ENCODE results near the gene DRAP1. TPM values are rescaled to one million over a fixed set of nuclear protein-coding genes. Genes with fewer than 3 reads are reported as not detected.

DRAP1 gene
- total RNA-seq, 1 experiment from 2014 or later: 581 TPM

GRCh38 chr11:65873318-65874156 lies 45.7 kb upstream of the DRAP1 start:
- ChIA-PET POLR2A (interaction anchor here (0.5 to 1.0 kb wide), 3 partner anchors 14 to 211 kb away, joined by 3 to 10 read pairs (median 3); partner anchors contain the start of gene RELA), CTCF (interaction anchor here (0.7 to 1.2 kb wide), 3 partner anchors 11 to 86 kb away, joined by 5 to 24 read pairs (median 6); partner anchors contain the start of gene FIBP)
- intact Hi-C loops (cut with micrococcal nuclease; ENCODE audit: unreplicated experiment) (no loop called here), in situ Hi-C loops (cut with HindIII; ENCODE audit: low pct_unique_long_range_greater_than_20kb, low sequenced_read_pairs) (no loop called here)
- H3K9me3 ChIP-seq (ENCODE audit: control insufficient read depth, insufficient read depth, low read depth, low read length): no peaks in the 10 kb centered on the region
- peak overlapping the region; percentile 86 for H3K27ac ChIP-seq (ENCODE audit: low read length)
- H3K4me1 ChIP-seq (ENCODE audit: control insufficient read depth, insufficient read depth, low read length): peaks cover 12% of the 10 kb centered on the region
- peak overlapping the region; percentile 57 to 73 for H3K4me3 ChIP-seq (ENCODE audit: low read depth in 2 of 2, low read length in 2 of 2)
- no peak for DNase-seq (ENCODE audit: low read depth, low spot score)
- no peaks in the 10 kb centered on the region for H3K36me3 ChIP-seq (ENCODE audit: control insufficient read depth, insufficient read depth, low read length)
- no peaks in the 10 kb centered on the region for H3K27me3 ChIP-seq (ENCODE audit: control insufficient read depth, insufficient read depth, low read length)
- no TSS peak for BruUV-seq (replicated peaks)
- TF ChIP-seq POLR2AphosphoS5 (IDR thresholded peaks at IDR 0.05; ENCODE audit: low read depth, low read length) (peak; percentile 61; the same call in 1 of the 2 replicates), REST (IDR thresholded peaks at IDR 0.05; ENCODE audit: insufficient read depth in 1 of 2, low read depth in 2 of 2, low read length in 1 of 2) (no peak)
- peak; percentile 83 for ATAC-seq

- ChIA-PET CTCF (no interaction called here), POLR2A (no interaction called here)
- TF ChIP-seq CTCF (IDR thresholded peaks at IDR 0.05) (no peak), POLR2AphosphoS5 (IDR thresholded peaks at IDR 0.05; ENCODE audit: low read depth, low read length) (0 out of 2 replicates have a peak, but pooled peaks have one; percentile 48)
- intact Hi-C loops (cut with micrococcal nuclease; ENCODE audit: unreplicated experiment): no loop called here
- no TSS peak for BruUV-seq (replicated peaks)
- Histone ChIP-seq H3K4me3 (ENCODE audit: low read depth in 2 of 2, low read length in 2 of 2) (no peak within 1 kb of the TSS), H3K9me3 (ENCODE audit: control insufficient read depth, insufficient read depth, low read depth, low read length) (no peaks in the 10 kb centered on the region), H3K27ac (ENCODE audit: low read length) (no peak within 1 kb of the TSS), H3K27me3 (ENCODE audit: control insufficient read depth, insufficient read depth, low read length) (no peaks in the 10 kb centered on the region), H3K4me1 (ENCODE audit: control insufficient read depth, insufficient read depth, low read length) (peaks cover under 1% of the 10 kb centered on the region; the same call in 1 of the 2 replicates), H3K36me3 (ENCODE audit: control insufficient read depth, insufficient read depth, low read length) (peaks cover 4% of the 10 kb centered on the region; the same call in 1 of the 2 replicates)
- no peak for DNase-seq (ENCODE audit: low read depth, low spot score)
- 0 out of 2 replicates have a peak, but pooled peaks have one; percentile 2 for ATAC-seq
- in situ Hi-C loops (cut with HindIII; ENCODE audit: low pct_unique_long_range_greater_than_20kb, low sequenced_read_pairs): no loop called here
These were observed 39.6 kb upstream of the DRAP1 start, which contains the start of gene CTSW for GRCh38 chr11:65879617-65880016. TSS of gene CTSW (plus strand) at chr11:65879837. CDS start at chr11:65879855, 18 bp downstream.

- peaks cover 4% of the 10 kb centered on the region for H3K4me1 ChIP-seq (ENCODE audit: control insufficient read depth, insufficient read depth, low read length)
These were observed 39.2 kb upstream of the DRAP1 start for GRCh38 chr11:65880027-65880426.

More at GRCh38 chr11:65880027-65880426, 39.2 kb upstream of the DRAP1 start:
- Histone ChIP-seq H3K27me3 (ENCODE audit: control insufficient read depth, insufficient read depth, low read length) (no peaks in the 10 kb centered on the region), H3K4me3 (ENCODE audit: low read depth in 2 of 2, low read length in 2 of 2) (no peak overlapping the region), H3K36me3 (ENCODE audit: control insufficient read depth, insufficient read depth, low read length) (peaks cover 4% of the 10 kb centered on the region; the same call in 1 of the 2 replicates), H3K9me3 (ENCODE audit: control insufficient read depth, insufficient read depth, low read depth, low read length) (no peaks in the 10 kb centered on the region), H3K27ac (ENCODE audit: low read length) (no peak overlapping the region)
- intact Hi-C loops (cut with micrococcal nuclease; ENCODE audit: unreplicated experiment) (no loop called here), in situ Hi-C loops (cut with HindIII; ENCODE audit: low pct_unique_long_range_greater_than_20kb, low sequenced_read_pairs) (no loop called here)
- DNase-seq (ENCODE audit: low read depth, low spot score) (no peak), ATAC-seq (no peak)
- ChIA-PET POLR2A (interaction anchor here (0.7 kb wide), 1 partner anchor 135 kb away, joined by 5 read pairs; no protein-coding TSS in a partner anchor), CTCF (no interaction called here)
- BruUV-seq (replicated peaks): no TSS peak
- TF ChIP-seq POLR2AphosphoS5 (IDR thresholded peaks at IDR 0.05; ENCODE audit: low read depth, low read length) (no peak; the same call in 1 of the 2 replicates), CTCF (IDR thresholded peaks at IDR 0.05) (no peak), SIN3A (IDR thresholded peaks at IDR 0.05; ENCODE audit: borderline replicate concordance, insufficient read depth, low read depth, low read length) (no peak), TCF7L2 (IDR thresholded peaks at IDR 0.05; ENCODE audit: low read depth, low read length) (no peak), REST (IDR thresholded peaks at IDR 0.05; ENCODE audit: insufficient read depth in 1 of 2, low read depth in 2 of 2, low read length in 1 of 2) (no peak)

All from Panc1 (cell line).